ELR (cell line): ENCODE measurements around the gene C3orf33.

ENCODE experiments used
- DNase-seq: peaks from one replicate; pipeline ENCODE4 v3.0.0-alpha.2; 2015; ENCODE audit warnings: low read depth

C3orf33 gene

GRCh38 chr3:155785662-155786295 is 20.3 kb downstream of the C3orf33 start:
- DNase-seq: no peak

- no peak for DNase-seq
Observed at GRCh38 chr3:155782390-155782953, 23.6 kb downstream of the C3orf33 start.

- no peak for DNase-seq
Observed at GRCh38 chr3:155780291-155780690, 25.8 kb downstream of the C3orf33 start.

- DNase-seq: peak; percentile 7
Observed at GRCh38 chr3:155778462-155778861, 27.6 kb downstream of the C3orf33 start.

- DNase-seq: no peak
Observed at GRCh38 chr3:155772801-155773200, 33.3 kb downstream of the C3orf33 start.

- DNase-seq: no peak
Observed at GRCh38 chr3:155771126-155771525, 35.0 kb downstream of the C3orf33 start.

GRCh38 chr3:155766206-155766605 is 39.9 kb downstream of the C3orf33 start:
- peak; percentile 65 for DNase-seq

- DNase-seq: no peak
Observed at GRCh38 chr3:155763870-155764463, 42.1 kb downstream of the C3orf33 start.

GRCh38 chr3:155760653-155761052 is 45.4 kb downstream of the C3orf33 start:
- no peak for DNase-seq

- no peak for DNase-seq
Observed at GRCh38 chr3:155757577-155757976, 48.5 kb downstream of the C3orf33 start.

- peak; percentile 62 for DNase-seq
Observed at GRCh38 chr3:155753038-155753639, 52.9 kb downstream of the C3orf33 start.

GRCh38 chr3:155748611-155749365 is 57.3 kb downstream of the C3orf33 start:
- DNase-seq: no peak

- DNase-seq: no peak
Observed at GRCh38 chr3:155747946-155748290, 58.2 kb downstream of the C3orf33 start.

- no peak for DNase-seq
Observed at GRCh38 chr3:155747286-155747945, 58.7 kb downstream of the C3orf33 start.

GRCh38 chr3:155746703-155747102 is 59.4 kb downstream of the C3orf33 start:
- no peak for DNase-seq

- no peak for DNase-seq
Observed at GRCh38 chr3:155745795-155746550, 60.1 kb downstream of the C3orf33 start.

GRCh38 chr3:155744626-155745324 is 61.3 kb downstream of the C3orf33 start, which contains the start of gene PLCH1:
Gene PLCH1, minus strand, starts transcription at chr3:155745071. Its CDS starts 40,847 bp downstream, at chr3:155704224.
- DNase-seq: peak; percentile 69

GRCh38 chr3:155744010-155744625 is 62.0 kb downstream of the C3orf33 start:
- DNase-seq: peak; percentile 67

GRCh38 chr3:155743606-155744005 is 62.5 kb downstream of the C3orf33 start:
- DNase-seq: no peak

GRCh38 chr3:155742349-155742965 is 63.6 kb downstream of the C3orf33 start:
- DNase-seq: no peak
